ENCODE data around the gene CBX8. TPM values are rescaled to one million over a fixed set of nuclear protein-coding genes. Genes with fewer than 3 reads are reported as not detected.

CBX8 gene
- total and polyA plus RNA-seq, 2 of the 13 experiments (the other 11 are each of a cell fraction or from before 2014, with no cell fraction given) = 0.34 to 12.6 TPM

- TF ChIP-seq ZFYVE20 (CRISPR knock-in tag; IDR thresholded peaks at IDR 0.05; ENCODE audit: borderline replicate concordance, low read depth) (no peak), ZBTB38 (CRISPR knock-in tag; IDR thresholded peaks at IDR 0.05) (peak; percentile 41; the same call in 1 of the 2 replicates), MXD4 (CRISPR knock-in tag; IDR thresholded peaks at IDR 0.05) (no peak), GMEB1 (CRISPR knock-in tag; IDR thresholded peaks at IDR 0.05; ENCODE audit: borderline replicate concordance) (peak; percentile 58; the same call in 1 of the 2 replicates), ATAD3A (CRISPR knock-in tag; IDR thresholded peaks at IDR 0.05) (no peak), JUN (CRISPR knock-in tag; IDR thresholded peaks at IDR 0.05) (no peak), ZNF24 (IDR thresholded peaks at IDR 0.05) (no peak), SALL2 (CRISPR knock-in tag; IDR thresholded peaks at IDR 0.05) (0 out of 2 replicates have a peak, but pooled peaks have one; percentile 35), SIN3B (IDR thresholded peaks at IDR 0.05; ENCODE audit: low read length) (no peak), MTF1 (CRISPR knock-in tag; IDR thresholded peaks at IDR 0.05) (no peak), ZNF354B (CRISPR knock-in tag; IDR thresholded peaks at IDR 0.05) (no peak), ZNF234 (CRISPR knock-in tag; conservative IDR thresholded peaks at IDR 0.05) (no peak), ZNF34 (CRISPR knock-in tag; IDR thresholded peaks at IDR 0.05; ENCODE audit: borderline replicate concordance) (no peak), SRSF9 (IDR thresholded peaks at IDR 0.05; ENCODE audit: borderline replicate concordance, insufficient read depth, low read depth, low read length, poor library complexity, severe bottlenecking) (no peak), ZFP41 (CRISPR knock-in tag; IDR thresholded peaks at IDR 0.05; ENCODE audit: borderline replicate concordance) (no peak; the same call in 1 of the 2 replicates), ZNF788 (CRISPR knock-in tag; IDR thresholded peaks at IDR 0.05; ENCODE audit: borderline replicate concordance) (no peak)
- TF ChIP-seq, protein P1, sequence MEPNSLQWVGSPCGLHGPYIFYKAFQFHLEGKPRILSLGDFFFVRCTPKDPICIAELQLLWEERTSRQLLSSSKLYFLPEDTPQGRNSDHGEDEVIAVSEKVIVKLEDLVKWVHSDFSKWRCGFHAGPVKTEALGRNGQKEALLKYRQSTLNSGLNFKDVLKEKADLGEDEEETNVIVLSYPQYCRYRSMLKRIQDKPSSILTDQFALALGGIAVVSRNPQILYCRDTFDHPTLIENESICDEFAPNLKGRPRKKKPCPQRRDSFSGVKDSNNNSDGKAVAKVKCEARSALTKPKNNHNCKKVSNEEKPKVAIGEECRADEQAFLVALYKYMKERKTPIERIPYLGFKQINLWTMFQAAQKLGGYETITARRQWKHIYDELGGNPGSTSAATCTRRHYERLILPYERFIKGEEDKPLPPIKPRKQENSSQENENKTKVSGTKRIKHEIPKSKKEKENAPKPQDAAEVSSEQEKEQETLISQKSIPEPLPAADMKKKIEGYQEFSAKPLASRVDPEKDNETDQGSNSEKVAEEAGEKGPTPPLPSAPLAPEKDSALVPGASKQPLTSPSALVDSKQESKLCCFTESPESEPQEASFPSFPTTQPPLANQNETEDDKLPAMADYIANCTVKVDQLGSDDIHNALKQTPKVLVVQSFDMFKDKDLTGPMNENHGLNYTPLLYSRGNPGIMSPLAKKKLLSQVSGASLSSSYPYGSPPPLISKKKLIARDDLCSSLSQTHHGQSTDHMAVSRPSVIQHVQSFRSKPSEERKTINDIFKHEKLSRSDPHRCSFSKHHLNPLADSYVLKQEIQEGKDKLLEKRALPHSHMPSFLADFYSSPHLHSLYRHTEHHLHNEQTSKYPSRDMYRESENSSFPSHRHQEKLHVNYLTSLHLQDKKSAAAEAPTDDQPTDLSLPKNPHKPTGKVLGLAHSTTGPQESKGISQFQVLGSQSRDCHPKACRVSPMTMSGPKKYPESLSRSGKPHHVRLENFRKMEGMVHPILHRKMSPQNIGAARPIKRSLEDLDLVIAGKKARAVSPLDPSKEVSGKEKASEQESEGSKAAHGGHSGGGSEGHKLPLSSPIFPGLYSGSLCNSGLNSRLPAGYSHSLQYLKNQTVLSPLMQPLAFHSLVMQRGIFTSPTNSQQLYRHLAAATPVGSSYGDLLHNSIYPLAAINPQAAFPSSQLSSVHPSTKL (CRISPR knock-in tag; IDR thresholded peaks at IDR 0.05) = peak; percentile 41; the same call in 1 of the 2 replicates
- TF ChIP-seq, protein P2, sequence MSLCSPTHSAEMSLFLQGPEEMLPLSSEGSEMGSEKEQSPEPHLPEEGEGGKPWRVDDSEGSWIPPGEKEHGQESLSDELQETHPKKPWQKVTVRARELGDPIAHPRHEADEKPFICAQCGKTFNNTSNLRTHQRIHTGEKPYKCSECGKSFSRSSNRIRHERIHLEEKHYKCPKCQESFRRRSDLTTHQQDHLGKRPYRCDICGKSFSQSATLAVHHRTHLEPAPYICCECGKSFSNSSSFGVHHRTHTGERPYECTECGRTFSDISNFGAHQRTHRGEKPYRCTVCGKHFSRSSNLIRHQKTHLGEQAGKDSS (CRISPR knock-in tag; IDR thresholded peaks at IDR 0.05; ENCODE audit: borderline replicate concordance, low read depth) = no peak
- TF ChIP-seq, protein P3, sequence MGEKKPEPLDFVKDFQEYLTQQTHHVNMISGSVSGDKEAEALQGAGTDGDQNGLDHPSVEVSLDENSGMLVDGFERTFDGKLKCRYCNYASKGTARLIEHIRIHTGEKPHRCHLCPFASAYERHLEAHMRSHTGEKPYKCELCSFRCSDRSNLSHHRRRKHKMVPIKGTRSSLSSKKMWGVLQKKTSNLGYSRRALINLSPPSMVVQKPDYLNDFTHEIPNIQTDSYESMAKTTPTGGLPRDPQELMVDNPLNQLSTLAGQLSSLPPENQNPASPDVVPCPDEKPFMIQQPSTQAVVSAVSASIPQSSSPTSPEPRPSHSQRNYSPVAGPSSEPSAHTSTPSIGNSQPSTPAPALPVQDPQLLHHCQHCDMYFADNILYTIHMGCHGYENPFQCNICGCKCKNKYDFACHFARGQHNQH (CRISPR knock-in tag; IDR thresholded peaks at IDR 0.05) = no peak; the same call in 1 of the 2 replicates
- TF ChIP-seq, protein P4, sequence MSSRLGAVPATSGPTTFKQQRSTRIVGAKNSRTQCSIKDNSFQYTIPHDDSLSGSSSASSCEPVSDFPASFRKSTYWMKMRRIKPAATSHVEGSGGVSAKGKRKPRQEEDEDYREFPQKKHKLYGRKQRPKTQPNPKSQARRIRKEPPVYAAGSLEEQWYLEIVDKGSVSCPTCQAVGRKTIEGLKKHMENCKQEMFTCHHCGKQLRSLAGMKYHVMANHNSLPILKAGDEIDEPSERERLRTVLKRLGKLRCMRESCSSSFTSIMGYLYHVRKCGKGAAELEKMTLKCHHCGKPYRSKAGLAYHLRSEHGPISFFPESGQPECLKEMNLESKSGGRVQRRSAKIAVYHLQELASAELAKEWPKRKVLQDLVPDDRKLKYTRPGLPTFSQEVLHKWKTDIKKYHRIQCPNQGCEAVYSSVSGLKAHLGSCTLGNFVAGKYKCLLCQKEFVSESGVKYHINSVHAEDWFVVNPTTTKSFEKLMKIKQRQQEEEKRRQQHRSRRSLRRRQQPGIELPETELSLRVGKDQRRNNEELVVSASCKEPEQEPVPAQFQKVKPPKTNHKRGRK (CRISPR knock-in tag; IDR thresholded peaks at IDR 0.05) = no peak
Measured at GRCh38 chr17:79808763-79809529, 12.1 kb upstream of the CBX8 start (continued).

Measured in HepG2 (cell line).